ENCODE measurements around the gene FOXP4. TPM values are rescaled to one million over a fixed set of nuclear protein-coding genes. Genes with fewer than 3 reads are reported as not detected.
A peak's percentile ranks its signal among the peaks of the same experiment; 100 is the strongest.

FOXP4 gene
- total RNA-seq, 3 donors from 2014 or later: 5.1 to 11.0 (median 5.6) TPM

- H3K27me3 ChIP-seq: no peaks in the 10 kb centered on the region
- no peaks in the 10 kb centered on the region for H3K36me3 ChIP-seq
- no peak overlapping the region for H3K4me3 ChIP-seq
- intact Hi-C loops (cut with DNase I; ENCODE audit: low total_unique reads): no loop called here
- TF ChIP-seq CTCF (IDR thresholded peaks at IDR 0.05): no peak
- no peak for TF ChIP-seq POLR2A (IDR thresholded peaks at IDR 0.05)
- TF ChIP-seq POLR2AphosphoS5 (IDR thresholded peaks at IDR 0.05): no peak
- H3K9me3 ChIP-seq: no peaks in the 10 kb centered on the region
- DNase-seq (ENCODE audit: low spot score in 2 of 2): no peak
- no peak overlapping the region for H3K27ac ChIP-seq
- no peaks in the 10 kb centered on the region for H3K4me1 ChIP-seq
These were observed 12.0 kb downstream of the FOXP4 start for GRCh38 chr6:41558033-41558807.

DNA sequence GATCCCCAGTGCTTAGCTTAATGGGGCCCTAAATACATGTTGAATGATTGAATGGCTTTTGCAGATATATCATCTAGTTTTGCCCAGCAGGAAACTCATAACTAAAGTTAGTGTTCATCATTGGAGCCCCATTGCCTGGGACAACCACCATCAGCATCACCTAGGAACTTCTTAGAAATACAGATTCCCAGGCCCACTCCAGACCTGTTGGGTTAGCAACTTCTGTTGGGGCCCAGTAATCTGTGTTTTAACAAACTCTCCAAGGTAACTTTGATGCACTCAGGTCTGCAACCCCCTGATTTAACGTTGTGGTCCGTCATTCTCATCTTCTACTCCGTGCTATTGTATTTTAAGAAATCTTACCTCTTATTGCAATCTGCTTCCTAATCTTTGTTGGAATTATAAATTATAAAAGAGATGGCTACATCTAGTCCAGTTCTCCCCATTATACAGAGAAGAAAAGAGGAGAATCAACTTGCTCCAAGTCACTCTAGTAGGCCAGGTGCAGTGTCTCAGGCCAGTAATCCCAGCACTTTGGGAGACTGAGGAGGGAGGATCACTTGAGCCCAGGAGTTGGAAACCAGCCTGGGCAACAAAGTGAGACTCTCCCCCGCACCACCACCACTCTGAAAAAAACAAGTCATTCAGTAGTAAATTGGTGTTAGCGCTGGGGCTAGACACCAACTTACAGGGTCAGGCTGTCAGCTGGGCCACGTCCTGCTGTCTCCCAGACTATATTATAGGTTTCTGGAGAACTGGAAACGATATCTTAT lies 13.7 kb downstream of the FOXP4 start:
- intact Hi-C loops (cut with DNase I; ENCODE audit: low total_unique reads): no loop called here
- Histone ChIP-seq H3K4me1 (no peaks in the 10 kb centered on the region), H3K4me3 (peak overlapping the region; percentile 42 to 65 (median 46)), H3K27me3 (no peaks in the 10 kb centered on the region), H3K27ac (no peak overlapping the region), H3K9me3 (no peaks in the 10 kb centered on the region), H3K36me3 (no peaks in the 10 kb centered on the region)
- DNase-seq (ENCODE audit: low spot score in 2 of 2): no peak
- TF ChIP-seq CTCF (IDR thresholded peaks at IDR 0.05): no peak
- no peak for TF ChIP-seq POLR2AphosphoS5 (IDR thresholded peaks at IDR 0.05)
- TF ChIP-seq POLR2A (IDR thresholded peaks at IDR 0.05): no peak

GRCh38 chr6:41560431-41561192 lies 14.4 kb downstream of the FOXP4 start:
- H3K36me3 ChIP-seq: no peaks in the 10 kb centered on the region
- H3K27me3 ChIP-seq: no peaks in the 10 kb centered on the region
- H3K27ac ChIP-seq: peak overlapping the region; percentile 8 to 11
- intact Hi-C loops (cut with DNase I; ENCODE audit: low total_unique reads): no loop called here
- H3K4me1 ChIP-seq: no peaks in the 10 kb centered on the region
- H3K4me3 ChIP-seq: peak overlapping the region; percentile 42 to 65 (median 46)
- H3K9me3 ChIP-seq: no peaks in the 10 kb centered on the region
- no peak for DNase-seq (ENCODE audit: low spot score in 2 of 2)
- no peak for TF ChIP-seq POLR2A (IDR thresholded peaks at IDR 0.05)
- TF ChIP-seq POLR2AphosphoS5 (IDR thresholded peaks at IDR 0.05): no peak
- TF ChIP-seq CTCF (IDR thresholded peaks at IDR 0.05): no peak

GRCh38 chr6:41561416-41561815 lies 15.2 kb downstream of the FOXP4 start:
- no peak for DNase-seq (ENCODE audit: low spot score in 2 of 2)
- peak overlapping the region in 1 of 3 donors; percentile 65 for H3K4me3 ChIP-seq
- H3K27me3 ChIP-seq: no peaks in the 10 kb centered on the region
- intact Hi-C loops (cut with DNase I; ENCODE audit: low total_unique reads): no loop called here
- H3K27ac ChIP-seq: no peak overlapping the region
- TF ChIP-seq POLR2AphosphoS5 (IDR thresholded peaks at IDR 0.05) (no peak), POLR2A (IDR thresholded peaks at IDR 0.05) (no peak), CTCF (IDR thresholded peaks at IDR 0.05) (no peak)
- no peaks in the 10 kb centered on the region for H3K9me3 ChIP-seq
- H3K36me3 ChIP-seq: no peaks in the 10 kb centered on the region
- no peaks in the 10 kb centered on the region for H3K4me1 ChIP-seq

All from breast epithelium (tissue), 4 donors.